ENCODE data around the gene CRYL1. TPM values are rescaled to one million over a fixed set of nuclear protein-coding genes. Genes with fewer than 3 reads are reported as not detected.
A peak's percentile ranks its signal among the peaks of the same experiment; 100 is the strongest.

The CRYL1 gene
- total RNA-seq, 1 donor from 2014 or later, result 13.1 TPM

- TF ChIP-seq, protein P1, sequence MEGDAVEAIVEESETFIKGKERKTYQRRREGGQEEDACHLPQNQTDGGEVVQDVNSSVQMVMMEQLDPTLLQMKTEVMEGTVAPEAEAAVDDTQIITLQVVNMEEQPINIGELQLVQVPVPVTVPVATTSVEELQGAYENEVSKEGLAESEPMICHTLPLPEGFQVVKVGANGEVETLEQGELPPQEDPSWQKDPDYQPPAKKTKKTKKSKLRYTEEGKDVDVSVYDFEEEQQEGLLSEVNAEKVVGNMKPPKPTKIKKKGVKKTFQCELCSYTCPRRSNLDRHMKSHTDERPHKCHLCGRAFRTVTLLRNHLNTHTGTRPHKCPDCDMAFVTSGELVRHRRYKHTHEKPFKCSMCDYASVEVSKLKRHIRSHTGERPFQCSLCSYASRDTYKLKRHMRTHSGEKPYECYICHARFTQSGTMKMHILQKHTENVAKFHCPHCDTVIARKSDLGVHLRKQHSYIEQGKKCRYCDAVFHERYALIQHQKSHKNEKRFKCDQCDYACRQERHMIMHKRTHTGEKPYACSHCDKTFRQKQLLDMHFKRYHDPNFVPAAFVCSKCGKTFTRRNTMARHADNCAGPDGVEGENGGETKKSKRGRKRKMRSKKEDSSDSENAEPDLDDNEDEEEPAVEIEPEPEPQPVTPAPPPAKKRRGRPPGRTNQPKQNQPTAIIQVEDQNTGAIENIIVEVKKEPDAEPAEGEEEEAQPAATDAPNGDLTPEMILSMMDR (IDR thresholded peaks at IDR 0.05), result no peak
- no peaks in the 10 kb centered on the region for H3K27me3 ChIP-seq
- H3K4me3 ChIP-seq, result no peak overlapping the region
- no peaks in the 10 kb centered on the region for H3K9me3 ChIP-seq
- DNase-seq (ENCODE audit: low spot score in 2 of 2), result peak in 1 of 2 donors; percentile 18
- intact Hi-C loops (cut with DNase I), result no loop called here
- no peak overlapping the region for H3K27ac ChIP-seq
- no peaks in the 10 kb centered on the region for H3K4me1 ChIP-seq
- H3K36me3 ChIP-seq, result peaks cover 9 to 18% of the 10 kb centered on the region in 2 donors
Observed at GRCh38 chr13:20399515-20399914, 126.1 kb downstream of the CRYL1 start.

DNA sequence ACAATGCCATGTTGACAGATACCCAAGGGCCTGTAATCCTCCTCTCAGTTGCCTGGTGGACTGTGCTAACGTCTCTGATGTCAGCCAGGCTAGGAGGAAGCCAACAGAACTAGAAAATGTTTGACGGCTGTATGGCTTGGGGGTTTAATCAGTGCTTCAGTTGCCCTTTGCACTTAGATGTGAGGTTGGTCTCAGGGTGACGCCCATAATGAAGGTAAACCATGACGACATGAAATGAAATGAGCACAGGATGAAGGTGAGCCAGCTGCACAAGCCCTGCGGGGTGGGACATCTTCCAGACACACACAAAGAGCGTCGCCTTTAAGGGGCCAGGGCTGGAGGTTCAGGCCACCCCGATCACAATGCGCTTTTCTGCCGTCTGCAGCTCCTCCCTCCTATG is 127.2 kb downstream of the CRYL1 start:
- H3K4me3 ChIP-seq, result no peak overlapping the region
- intact Hi-C loops (cut with DNase I), result no loop called here
- no peaks in the 10 kb centered on the region for H3K9me3 ChIP-seq
- no peaks in the 10 kb centered on the region for H3K4me1 ChIP-seq
- H3K27me3 ChIP-seq, result no peaks in the 10 kb centered on the region
- H3K36me3 ChIP-seq, result peaks cover 0 to 9% of the 10 kb centered on the region in 2 donors
- no peak overlapping the region for H3K27ac ChIP-seq
- no peak for DNase-seq (ENCODE audit: low spot score in 2 of 2)
- TF ChIP-seq, protein P1 (IDR thresholded peaks at IDR 0.05), result no peak

- peak in 1 of 2 donors; percentile 31 for DNase-seq (ENCODE audit: low spot score in 2 of 2)
- TF ChIP-seq, protein P1 (IDR thresholded peaks at IDR 0.05), result no peak
- Histone ChIP-seq H3K9me3 (no peaks in the 10 kb centered on the region), H3K27me3 (no peaks in the 10 kb centered on the region), H3K27ac (no peak overlapping the region), H3K4me3 (no peak overlapping the region), H3K4me1 (no peaks in the 10 kb centered on the region), H3K36me3 (peaks cover 0 to 3% of the 10 kb centered on the region in 2 donors)
- intact Hi-C loops (cut with DNase I), result no loop called here
Observed at GRCh38 chr13:20397896-20398295, 127.8 kb downstream of the CRYL1 start.

GRCh38 chr13:20395061-20395916 is 130.4 kb downstream of the CRYL1 start:
- intact Hi-C loops (cut with DNase I), result no loop called here
- no peaks in the 10 kb centered on the region for H3K9me3 ChIP-seq

GRCh38 chr13:20394506-20394905 is 131.2 kb downstream of the CRYL1 start:
- TF ChIP-seq, protein P1 (IDR thresholded peaks at IDR 0.05), result no peak
- Histone ChIP-seq H3K36me3 (no peaks in the 10 kb centered on the region), H3K27ac (no peak overlapping the region), H3K4me1 (no peaks in the 10 kb centered on the region), H3K9me3 (no peaks in the 10 kb centered on the region), H3K4me3 (no peak overlapping the region), H3K27me3 (no peaks in the 10 kb centered on the region)
- intact Hi-C loops (cut with DNase I), result no loop called here
- no peak for DNase-seq (ENCODE audit: low spot score in 2 of 2)

More at GRCh38 chr13:20395061-20395916, 130.4 kb downstream of the CRYL1 start:
- DNase-seq (ENCODE audit: low spot score in 2 of 2), result peak in 1 of 2 donors; percentile 25
- Histone ChIP-seq H3K4me3 (no peak overlapping the region), H3K27ac (no peak overlapping the region), H3K36me3 (no peaks in the 10 kb centered on the region), H3K4me1 (no peaks in the 10 kb centered on the region), H3K27me3 (no peaks in the 10 kb centered on the region)
- TF ChIP-seq, protein P1 (IDR thresholded peaks at IDR 0.05), result no peak
